ENCODE data around the gene CTTNBP2.

DNA sequence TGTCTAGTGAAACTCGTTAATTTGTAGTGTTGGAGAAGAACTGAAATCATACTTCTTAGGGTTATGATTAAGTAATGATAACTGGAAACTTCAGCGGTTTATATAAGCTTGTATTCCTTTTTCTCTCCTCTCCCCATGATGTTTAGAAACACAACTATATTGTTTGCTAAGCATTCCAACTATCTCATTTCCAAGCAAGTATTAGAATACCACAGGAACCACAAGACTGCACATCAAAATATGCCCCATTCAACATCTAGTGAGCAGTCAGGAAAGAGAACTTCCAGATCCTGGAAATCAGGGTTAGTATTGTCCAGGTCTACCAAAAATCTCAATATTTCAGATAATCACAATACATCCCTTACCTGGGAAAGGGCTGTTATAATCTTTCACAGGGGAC is 205.8 kb downstream of the CTTNBP2 start:
- TF ChIP-seq, protein P1, sequence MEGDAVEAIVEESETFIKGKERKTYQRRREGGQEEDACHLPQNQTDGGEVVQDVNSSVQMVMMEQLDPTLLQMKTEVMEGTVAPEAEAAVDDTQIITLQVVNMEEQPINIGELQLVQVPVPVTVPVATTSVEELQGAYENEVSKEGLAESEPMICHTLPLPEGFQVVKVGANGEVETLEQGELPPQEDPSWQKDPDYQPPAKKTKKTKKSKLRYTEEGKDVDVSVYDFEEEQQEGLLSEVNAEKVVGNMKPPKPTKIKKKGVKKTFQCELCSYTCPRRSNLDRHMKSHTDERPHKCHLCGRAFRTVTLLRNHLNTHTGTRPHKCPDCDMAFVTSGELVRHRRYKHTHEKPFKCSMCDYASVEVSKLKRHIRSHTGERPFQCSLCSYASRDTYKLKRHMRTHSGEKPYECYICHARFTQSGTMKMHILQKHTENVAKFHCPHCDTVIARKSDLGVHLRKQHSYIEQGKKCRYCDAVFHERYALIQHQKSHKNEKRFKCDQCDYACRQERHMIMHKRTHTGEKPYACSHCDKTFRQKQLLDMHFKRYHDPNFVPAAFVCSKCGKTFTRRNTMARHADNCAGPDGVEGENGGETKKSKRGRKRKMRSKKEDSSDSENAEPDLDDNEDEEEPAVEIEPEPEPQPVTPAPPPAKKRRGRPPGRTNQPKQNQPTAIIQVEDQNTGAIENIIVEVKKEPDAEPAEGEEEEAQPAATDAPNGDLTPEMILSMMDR (IDR thresholded peaks at IDR 0.05): no peak
- no peak for TF ChIP-seq POLR2A (IDR thresholded peaks at IDR 0.05)
